HUES48 (cell line): ENCODE data around the gene SPOCD1.

Source experiments
- H3K27ac ChIP-seq: one replicate; pipeline ENCODE4 v1.7.0; 2013; ENCODE audit warnings: low read depth, low read length, inconsistent platforms
- H3K27me3 ChIP-seq: 2 replicates; pipeline ENCODE4 v1.6.1; 2013; ENCODE audit warnings: mild to moderate bottlenecking, low read length; ENCODE audit not compliant: control insufficient read depth, insufficient read depth
- H3K36me3 ChIP-seq: 2 replicates; pipeline ENCODE4 v1.6.1; 2013; ENCODE audit warnings: low read length; ENCODE audit not compliant: control insufficient read depth, insufficient read depth
- H3K4me1 ChIP-seq: 2 replicates; pipeline ENCODE4 v1.6.1; 2013; ENCODE audit warnings: mild to moderate bottlenecking, low read length; ENCODE audit not compliant: control insufficient read depth, insufficient read depth
- H3K4me3 ChIP-seq: 2 replicates; pipeline ENCODE4 v1.5.1; 2013; ENCODE audit warnings: mild to moderate bottlenecking, low read depth, low read length
- H3K9ac ChIP-seq: 2 replicates; pipeline ENCODE4 v1.6.1; 2013; ENCODE audit warnings: mild to moderate bottlenecking, low read depth, low read length, moderate library complexity
- H3K9me3 ChIP-seq: 2 replicates; pipeline ENCODE4 v1.6.1; 2013; ENCODE audit warnings: low read length; ENCODE audit not compliant: control insufficient read depth, insufficient read depth

The SPOCD1 gene

DNA sequence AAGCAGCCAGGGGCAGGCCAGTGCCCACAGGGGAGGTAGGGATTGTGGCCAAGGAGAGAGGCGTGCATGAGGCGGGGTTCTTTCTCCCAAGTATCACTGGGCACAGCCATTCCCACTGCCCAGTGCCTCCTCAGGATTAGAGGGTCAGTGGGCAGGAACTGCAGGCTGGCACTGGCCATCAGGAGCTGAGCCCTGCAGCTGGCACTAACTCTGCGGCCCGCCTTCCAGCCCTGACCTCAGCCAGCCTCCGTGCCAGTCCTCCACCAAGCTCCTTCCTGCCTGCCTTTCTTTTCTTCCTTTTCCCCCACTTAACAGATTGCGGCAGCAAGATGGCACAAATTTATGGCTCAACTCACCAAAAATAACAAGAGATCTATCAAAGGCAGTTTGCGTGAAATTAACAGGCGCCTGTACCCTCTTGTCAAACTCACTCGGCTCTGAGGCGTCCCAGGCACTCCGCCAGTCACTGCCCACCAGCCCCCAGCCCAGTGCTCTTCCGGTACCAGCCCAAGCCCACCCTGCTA, 62.8 kb downstream of the SPOCD1 start:
- no peak overlapping the region for H3K27ac ChIP-seq
- H3K4me1 ChIP-seq, result peaks cover 10% of the 10 kb centered on the region
- H3K36me3 ChIP-seq, result 0 out of 2 replicates have a peak, but pooled peaks cover 3% of the 10 kb centered on the region
- no peak overlapping the region for H3K4me3 ChIP-seq
- H3K9ac ChIP-seq, result no peak overlapping the region
- no peaks in the 10 kb centered on the region for H3K9me3 ChIP-seq
- no peaks in the 10 kb centered on the region for H3K27me3 ChIP-seq

DNA sequence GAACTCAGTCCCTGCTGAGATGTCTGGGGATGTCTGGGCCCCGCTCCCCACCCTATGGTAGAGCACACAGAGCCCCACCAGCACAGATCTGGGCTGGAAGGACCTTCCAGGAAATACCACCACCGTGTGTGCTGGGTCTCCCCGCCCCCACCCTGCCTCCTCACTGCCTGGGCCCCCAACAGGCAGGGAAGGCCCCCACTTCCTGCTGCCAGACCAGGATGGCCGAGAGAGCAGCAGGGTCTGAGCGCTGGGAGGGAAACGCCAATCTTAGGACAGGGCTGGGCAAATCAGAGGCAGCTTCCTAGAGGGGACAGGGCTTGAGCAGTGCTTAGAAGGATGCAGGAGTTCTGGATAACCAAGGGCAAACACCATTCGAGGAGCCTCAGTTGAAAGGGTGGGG, 63.6 kb downstream of the SPOCD1 start:
- H3K4me1 ChIP-seq, result peaks cover 10% of the 10 kb centered on the region
- H3K27me3 ChIP-seq, result no peaks in the 10 kb centered on the region
- no peaks in the 10 kb centered on the region for H3K9me3 ChIP-seq
- H3K36me3 ChIP-seq, result 0 out of 2 replicates have a peak, but pooled peaks cover 3% of the 10 kb centered on the region
- no peak overlapping the region for H3K27ac ChIP-seq
- no peak overlapping the region for H3K9ac ChIP-seq
- no peak overlapping the region for H3K4me3 ChIP-seq

DNA sequence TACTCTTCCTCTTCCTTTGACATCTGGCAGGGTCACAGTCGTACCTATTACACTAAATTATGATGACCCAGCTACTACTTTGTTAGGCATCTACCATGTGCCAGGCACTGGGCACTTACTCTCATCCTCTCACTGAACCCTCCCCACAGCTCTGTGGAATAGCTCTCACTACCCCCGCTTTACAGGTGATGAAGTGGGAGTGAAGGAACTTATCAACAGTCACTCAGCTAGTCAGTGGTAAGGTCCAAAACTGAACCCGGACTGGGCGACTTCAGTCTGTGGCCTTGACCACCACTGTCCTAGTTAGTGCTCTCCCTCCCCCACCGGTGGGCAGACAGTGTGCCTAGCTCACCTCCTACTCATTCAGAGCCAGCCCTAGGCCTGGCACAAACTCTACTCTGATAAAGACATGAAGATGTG, 64.0 kb downstream of the SPOCD1 start:
- Histone ChIP-seq H3K27me3 (no peaks in the 10 kb centered on the region), H3K9me3 (no peaks in the 10 kb centered on the region), H3K9ac (no peak overlapping the region), H3K4me3 (no peak overlapping the region), H3K36me3 (0 out of 2 replicates have a peak, but pooled peaks cover 3% of the 10 kb centered on the region), H3K4me1 (peaks cover 11% of the 10 kb centered on the region), H3K27ac (no peak overlapping the region)

DNA sequence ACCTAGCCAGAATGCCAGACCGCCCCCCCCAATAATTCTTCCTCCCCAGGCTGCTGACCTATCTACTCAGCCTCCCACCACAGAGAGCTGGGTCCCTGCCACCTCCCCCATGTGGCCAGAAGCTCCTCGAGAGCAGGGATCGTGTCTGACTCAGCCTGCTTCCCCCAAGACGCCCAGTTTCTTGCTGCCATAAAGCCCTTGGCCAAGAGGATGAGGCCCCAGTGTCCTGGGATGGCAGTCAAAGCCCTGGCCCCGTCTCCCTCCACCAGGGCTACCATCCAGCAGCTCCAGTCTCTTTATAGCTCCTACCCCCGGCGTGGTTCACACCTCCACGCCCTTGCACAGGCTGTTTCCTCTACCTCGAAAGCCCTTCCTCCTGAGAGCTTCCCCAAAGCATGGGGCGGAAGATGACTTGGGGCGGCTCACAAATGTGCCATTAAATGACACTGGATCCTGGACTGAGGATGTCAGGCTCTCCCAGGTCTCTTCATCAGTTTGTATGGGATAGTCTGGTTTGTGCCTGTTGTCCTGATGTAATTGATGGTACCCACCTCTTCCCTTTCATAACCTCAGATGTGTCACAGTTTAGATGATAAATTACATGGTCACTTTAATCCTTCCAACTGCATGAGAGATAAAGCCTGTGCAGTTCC, 64.8 kb downstream of the SPOCD1 start:
- H3K9me3 ChIP-seq, result no peaks in the 10 kb centered on the region
- H3K27me3 ChIP-seq, result no peaks in the 10 kb centered on the region
- H3K4me1 ChIP-seq, result peaks cover 18% of the 10 kb centered on the region
- H3K4me3 ChIP-seq, result no peak overlapping the region
- H3K36me3 ChIP-seq, result 0 out of 2 replicates have a peak, but pooled peaks cover 1% of the 10 kb centered on the region
- no peak overlapping the region for H3K9ac ChIP-seq
- H3K27ac ChIP-seq, result no peak overlapping the region

DNA sequence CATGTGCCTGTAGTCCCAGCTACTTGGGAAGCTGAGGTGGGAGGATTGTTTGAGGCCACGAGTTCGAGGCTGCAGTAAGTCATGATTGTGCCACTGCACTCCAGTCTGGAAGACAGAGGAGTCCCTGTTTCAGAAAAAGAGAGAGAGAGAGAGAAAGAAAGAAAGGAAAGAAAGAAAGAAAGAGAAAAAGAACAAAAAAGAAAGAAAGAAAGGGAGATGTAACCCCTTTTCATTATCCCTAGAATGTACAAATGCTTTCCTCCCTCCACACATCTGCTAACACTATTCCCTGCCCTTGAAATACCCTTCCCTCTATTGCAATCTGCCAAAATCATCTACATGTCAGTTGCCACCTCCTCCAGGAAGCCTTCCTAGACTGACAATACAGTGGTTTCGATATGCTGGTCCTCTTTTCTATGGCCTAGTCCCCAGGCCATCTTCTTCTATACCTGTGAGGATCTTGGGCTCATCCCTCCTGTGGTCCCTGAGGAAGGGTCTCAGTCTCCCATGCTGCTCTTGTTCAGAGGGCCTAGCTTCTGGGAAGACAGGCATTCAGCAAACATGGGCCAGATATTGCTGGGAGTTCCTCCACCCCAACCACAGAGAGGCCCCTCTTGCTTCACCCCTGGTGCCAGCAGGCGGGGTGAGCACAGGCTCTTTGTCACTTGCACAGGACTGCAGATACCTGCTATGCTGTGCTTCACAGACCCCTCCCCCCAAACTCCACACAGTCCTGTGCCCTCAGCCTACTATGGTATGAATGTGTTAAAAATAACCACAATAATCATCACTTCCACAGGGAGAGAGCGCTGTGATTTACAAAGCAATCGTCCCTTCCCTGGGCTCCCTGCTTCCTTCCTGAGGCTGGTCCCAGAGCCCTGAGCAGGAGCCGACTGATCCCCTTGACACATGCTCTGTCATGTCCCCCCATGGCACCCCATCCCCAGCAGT, 65.8 kb downstream of the SPOCD1 start:
- H3K4me1 ChIP-seq, result peaks cover 25% of the 10 kb centered on the region
- no peak overlapping the region for H3K27ac ChIP-seq
- H3K27me3 ChIP-seq, result no peaks in the 10 kb centered on the region
- H3K4me3 ChIP-seq, result no peak overlapping the region
- no peaks in the 10 kb centered on the region for H3K36me3 ChIP-seq
- H3K9ac ChIP-seq, result no peak overlapping the region
- no peaks in the 10 kb centered on the region for H3K9me3 ChIP-seq

DNA sequence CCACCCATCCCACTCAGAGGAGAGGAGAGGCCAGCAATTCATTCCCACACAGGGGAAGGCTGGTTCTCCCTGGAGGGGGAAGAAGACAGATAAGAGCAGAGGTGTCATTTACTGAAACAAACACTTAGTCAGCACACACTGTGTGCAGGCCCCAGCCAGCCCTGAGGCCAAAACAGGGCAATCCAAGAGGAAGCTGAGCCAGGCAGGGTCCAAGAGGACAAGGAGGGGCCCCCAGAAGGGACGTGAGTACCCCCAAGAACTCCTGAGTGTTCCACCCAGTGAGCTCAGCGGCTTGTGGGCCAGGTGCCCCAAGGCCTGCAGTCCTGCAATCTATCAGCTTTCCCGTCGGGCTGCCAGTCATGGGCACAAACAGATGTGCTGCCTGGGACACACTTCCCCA, 67.5 kb downstream of the SPOCD1 start:
- Histone ChIP-seq H3K27me3 (no peaks in the 10 kb centered on the region), H3K36me3 (no peaks in the 10 kb centered on the region), H3K9ac (no peak overlapping the region), H3K4me3 (no peak overlapping the region), H3K9me3 (no peaks in the 10 kb centered on the region), H3K27ac (no peak overlapping the region), H3K4me1 (peaks cover 25% of the 10 kb centered on the region)

DNA sequence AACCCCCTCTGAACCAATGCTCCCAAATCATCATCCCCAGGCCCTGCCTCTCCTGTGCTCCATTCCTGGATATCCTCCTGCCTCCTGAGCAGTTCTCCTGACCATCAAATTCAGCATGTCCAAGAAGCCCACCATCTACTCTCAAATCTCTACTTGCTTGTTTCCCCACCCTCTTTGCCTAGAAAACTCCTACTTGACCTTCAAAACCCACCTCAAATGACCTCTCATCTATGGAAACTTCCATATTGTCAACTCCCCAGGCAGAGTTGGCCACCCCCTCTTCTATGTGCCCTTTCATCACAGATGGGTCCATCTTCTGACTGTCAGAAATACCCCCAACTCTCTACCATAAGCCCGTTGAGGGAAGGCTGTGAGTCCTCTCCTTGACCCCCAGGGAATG, 68.5 kb downstream of the SPOCD1 start:
- H3K4me1 ChIP-seq, result peaks cover 21% of the 10 kb centered on the region
- H3K36me3 ChIP-seq, result no peaks in the 10 kb centered on the region
- H3K27ac ChIP-seq, result no peak overlapping the region
- H3K4me3 ChIP-seq, result no peak overlapping the region
- H3K9ac ChIP-seq, result no peak overlapping the region
- no peaks in the 10 kb centered on the region for H3K27me3 ChIP-seq
- no peaks in the 10 kb centered on the region for H3K9me3 ChIP-seq

DNA sequence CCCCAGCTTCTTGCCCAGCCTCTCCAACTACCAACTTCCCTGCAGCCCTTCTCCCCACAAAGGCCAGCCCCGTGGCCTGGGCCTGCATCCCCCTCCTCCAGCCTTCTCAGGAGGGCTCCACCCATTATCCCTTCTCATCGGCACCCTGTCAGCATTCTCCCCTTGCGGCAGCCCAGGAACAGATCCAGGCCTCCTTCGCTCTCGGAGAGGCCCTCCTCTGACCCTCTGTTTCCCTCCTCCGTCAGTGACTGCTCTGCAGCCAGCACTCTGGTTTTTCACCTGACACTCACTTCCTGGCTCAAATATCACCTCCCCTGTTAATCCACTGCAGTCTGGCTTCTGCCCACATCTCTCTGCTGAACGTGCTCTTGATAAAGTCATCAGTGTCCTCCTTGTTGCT, 69.1 kb downstream of the SPOCD1 start:
- peaks cover 15% of the 10 kb centered on the region; the same call in 1 of the 2 replicates for H3K4me1 ChIP-seq
- H3K27me3 ChIP-seq, result no peaks in the 10 kb centered on the region

DNA sequence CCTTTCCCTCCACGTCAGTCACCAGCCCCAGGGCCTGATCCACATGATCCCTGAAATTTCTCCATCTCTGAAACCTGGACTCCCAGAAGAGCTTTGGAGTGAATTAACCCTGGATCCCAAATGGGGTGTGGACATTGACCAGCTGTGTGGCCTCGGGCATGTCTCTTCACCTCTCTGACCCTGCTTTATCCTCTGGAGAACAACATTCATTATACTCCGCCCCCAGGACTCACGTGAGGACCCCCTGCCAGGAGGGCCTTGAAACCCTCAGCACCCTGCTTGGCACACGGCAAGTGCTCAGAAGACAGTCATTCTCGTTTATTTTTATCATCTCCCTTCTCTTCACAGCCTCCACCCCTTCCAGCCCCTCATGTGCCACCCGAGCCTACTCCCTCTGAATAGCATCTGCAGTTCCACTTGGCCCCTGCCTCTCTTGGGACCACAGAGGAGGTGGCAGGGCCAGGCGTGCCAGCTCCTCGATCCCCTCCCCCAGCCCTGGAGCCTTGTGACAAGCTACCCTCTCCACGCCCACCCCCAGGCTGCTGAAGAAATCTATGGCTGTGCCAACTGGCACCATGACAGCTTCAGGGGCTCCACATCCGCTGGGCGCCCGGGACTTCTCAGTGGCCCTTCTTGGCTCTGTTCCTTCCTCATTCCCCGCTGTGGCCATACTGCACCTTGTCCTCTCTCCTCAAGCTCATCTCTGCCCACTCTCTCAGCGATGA, 69.7 kb downstream of the SPOCD1 start:
- no peak overlapping the region for H3K27ac ChIP-seq
- H3K27me3 ChIP-seq, result no peaks in the 10 kb centered on the region
- peaks cover 15% of the 10 kb centered on the region; the same call in 1 of the 2 replicates for H3K4me1 ChIP-seq
- H3K36me3 ChIP-seq, result no peaks in the 10 kb centered on the region
- H3K4me3 ChIP-seq, result no peak overlapping the region
- no peaks in the 10 kb centered on the region for H3K9me3 ChIP-seq
- no peak overlapping the region for H3K9ac ChIP-seq

More for the DNA sequence above, 69.1 kb downstream of the SPOCD1 start:
- Histone ChIP-seq H3K4me3 (no peak overlapping the region), H3K27ac (no peak overlapping the region), H3K9me3 (no peaks in the 10 kb centered on the region), H3K36me3 (no peaks in the 10 kb centered on the region), H3K9ac (no peak overlapping the region)

DNA sequence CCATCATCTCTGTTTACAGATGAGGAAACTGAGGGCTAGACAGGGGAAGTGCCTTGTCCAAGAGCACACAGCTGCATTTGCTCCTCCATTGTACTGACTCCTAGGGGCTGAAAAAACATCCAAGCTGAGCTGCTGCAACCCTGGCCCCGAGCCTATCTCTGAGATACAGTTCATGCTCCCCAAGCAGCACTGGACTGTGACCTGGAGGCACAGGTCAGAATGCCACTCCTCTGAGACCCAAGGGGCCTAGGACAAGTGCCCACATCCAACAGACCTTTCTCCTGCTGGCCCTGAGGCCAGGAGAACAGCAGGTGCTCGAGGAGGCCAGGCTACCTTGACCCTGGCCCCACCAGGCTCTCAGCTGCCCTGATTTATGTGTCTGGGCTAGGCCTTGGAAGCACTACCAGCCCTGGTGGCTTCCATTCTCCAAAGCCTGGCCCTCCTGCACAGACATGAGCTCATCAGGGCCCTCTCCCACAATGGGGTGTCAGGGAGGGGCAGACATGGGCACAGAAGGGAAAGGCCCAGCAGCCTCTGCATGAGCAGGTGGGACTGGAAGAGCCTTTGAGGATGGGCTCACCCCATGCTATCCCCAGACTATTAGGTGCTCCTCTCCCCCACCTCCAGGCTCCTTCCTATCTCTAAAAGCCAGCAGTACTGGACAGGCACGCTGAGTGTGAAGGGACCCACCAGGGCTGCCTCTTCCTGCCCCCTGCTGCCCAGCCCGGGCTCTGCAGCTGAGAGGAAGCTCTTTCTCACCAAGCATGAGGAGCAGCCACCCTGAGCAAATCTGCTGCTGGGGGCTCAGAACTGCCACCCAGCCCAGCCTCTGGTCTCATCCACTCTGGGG, 70.5 kb downstream of the SPOCD1 start:
- H3K4me3 ChIP-seq, result no peak overlapping the region
- peaks cover 15% of the 10 kb centered on the region; the same call in 1 of the 2 replicates for H3K4me1 ChIP-seq
- H3K27me3 ChIP-seq, result no peaks in the 10 kb centered on the region
- no peaks in the 10 kb centered on the region for H3K9me3 ChIP-seq
- no peaks in the 10 kb centered on the region for H3K36me3 ChIP-seq
- H3K27ac ChIP-seq, result no peak overlapping the region
- H3K9ac ChIP-seq, result no peak overlapping the region
